ENCODE measurements around the gene PPP1R1B. TPM values are rescaled to one million over a fixed set of nuclear protein-coding genes. Genes with fewer than 3 reads are reported as not detected.
A peak's percentile ranks its signal among the peaks of the same experiment; 100 is the strongest.

The PPP1R1B gene
- polyA plus RNA-seq, 1 donor from 2014 or later: 1.8 TPM

- Histone ChIP-seq H3K27me3 (ENCODE audit: insufficient read depth, low read depth, low read length) (peaks cover 100% of the 10 kb centered on the region), H3F3A (ENCODE audit: insufficient read depth, low read length, poor library complexity, severe bottlenecking) (no peaks in the 10 kb centered on the region), H3K9me2 (ENCODE audit: insufficient read depth, low read length) (no peaks in the 10 kb centered on the region), H3K79me2 (replicated peaks; ENCODE audit: insufficient read depth, low read length) (no peaks in the 10 kb centered on the region), H2AFZ (ENCODE audit: low read depth, low read length) (no peak overlapping the region), H3K9ac (ENCODE audit: low read length) (no peak overlapping the region), H4K20me1 (ENCODE audit: insufficient read depth) (no peaks in the 10 kb centered on the region), H3K9me3 (ENCODE audit: low read length) (no peaks in the 10 kb centered on the region), H3K4me3 (ENCODE audit: low read length) (no peak overlapping the region), H3K27ac (ENCODE audit: low read length) (no peak overlapping the region), H3K36me3 (ENCODE audit: insufficient read depth, low read length) (no peaks in the 10 kb centered on the region), H3K4me2 (ENCODE audit: low read length) (no peak overlapping the region)
- TF ChIP-seq EP300 (conservative IDR thresholded peaks at IDR 0.05; ENCODE audit: poor library complexity, severe bottlenecking): no peak
These were observed 30.0 kb upstream of the PPP1R1B start for GRCh38 chr17:39596543-39597267.

DNA sequence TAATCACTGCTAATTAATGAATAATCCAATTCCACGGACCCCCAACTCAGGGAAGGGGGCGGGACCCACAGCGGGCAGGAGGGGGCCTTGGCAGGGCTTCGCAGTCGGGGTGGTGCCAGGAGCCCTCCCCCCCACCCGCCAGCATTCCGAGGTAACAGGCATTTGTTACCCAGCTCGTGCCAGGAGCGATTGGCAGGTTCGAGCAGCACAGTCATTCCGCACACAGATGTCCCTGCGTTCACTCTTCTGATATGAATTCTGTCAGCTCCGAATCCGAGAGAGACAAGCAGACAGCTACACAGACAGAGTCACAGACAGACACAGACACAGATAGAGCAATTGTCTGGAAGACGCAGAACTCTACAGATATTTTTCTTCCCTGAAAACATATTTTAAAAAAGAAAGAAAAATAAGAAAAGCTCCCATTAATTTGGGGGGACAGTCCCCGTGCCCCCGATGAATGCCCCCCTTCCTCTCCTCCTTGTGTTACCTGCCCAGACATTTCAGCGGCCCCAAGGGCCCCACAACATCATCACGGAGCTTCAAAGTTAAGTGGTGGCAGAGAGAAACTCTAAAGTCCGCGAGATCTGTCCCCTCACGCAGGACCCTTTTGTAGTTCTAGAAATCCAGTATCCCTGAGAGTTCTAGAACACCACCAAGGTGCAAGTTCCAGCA is 29.2 kb upstream of the PPP1R1B start:
- peaks cover 100% of the 10 kb centered on the region for H3K27me3 ChIP-seq (ENCODE audit: insufficient read depth, low read depth, low read length)
- H2AFZ ChIP-seq (ENCODE audit: low read depth, low read length): no peak overlapping the region
- TF ChIP-seq EZH2 (IDR thresholded peaks at IDR 0.05; ENCODE audit: borderline replicate concordance, insufficient read depth, low read length, poor library complexity, severe bottlenecking) (peak; percentile 46), REST (IDR thresholded peaks at IDR 0.05; ENCODE audit: borderline replicate concordance) (no peak)
- no peaks in the 10 kb centered on the region for H3K79me2 ChIP-seq (replicated peaks; ENCODE audit: insufficient read depth, low read length)
- no peaks in the 10 kb centered on the region for H4K20me1 ChIP-seq (ENCODE audit: insufficient read depth)
- no peaks in the 10 kb centered on the region for H3K9me3 ChIP-seq (ENCODE audit: low read length)
- H3K4me3 ChIP-seq (ENCODE audit: low read length): no peak overlapping the region
- no peak overlapping the region for H3K4me2 ChIP-seq (ENCODE audit: low read length)
- H3K36me3 ChIP-seq (ENCODE audit: insufficient read depth, low read length): no peaks in the 10 kb centered on the region
- no peak overlapping the region for H3K9ac ChIP-seq (ENCODE audit: low read length)
- H3K9me2 ChIP-seq (ENCODE audit: insufficient read depth, low read length): no peaks in the 10 kb centered on the region
- no peak overlapping the region for H3K27ac ChIP-seq (ENCODE audit: low read length)
- H3F3A ChIP-seq (ENCODE audit: insufficient read depth, low read length, poor library complexity, severe bottlenecking): no peaks in the 10 kb centered on the region

DNA sequence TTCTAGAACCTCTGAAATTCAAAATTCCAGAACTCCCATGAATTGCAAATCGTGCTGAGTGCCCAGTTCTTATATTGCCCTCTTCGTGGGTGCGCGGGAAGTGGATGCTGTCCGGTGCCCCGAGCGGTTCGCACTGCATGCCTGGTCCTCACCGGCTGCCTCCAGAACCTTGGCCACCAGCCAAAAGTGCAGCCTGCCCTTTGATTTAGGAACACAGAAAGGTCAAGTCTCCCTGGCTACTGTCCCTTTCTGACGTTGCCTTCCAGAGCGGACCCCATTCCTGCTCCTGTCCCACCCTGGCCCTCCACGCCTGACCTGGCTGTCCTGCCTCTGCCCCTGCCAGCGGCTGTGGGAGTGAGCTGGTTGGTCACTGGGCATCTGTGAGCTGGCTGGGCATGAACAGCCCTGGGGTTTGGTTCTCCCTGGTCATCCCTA is 28.7 kb upstream of the PPP1R1B start:
- no peak for TF ChIP-seq CTCF (IDR thresholded peaks at IDR 0.05; ENCODE audit: poor library complexity, severe bottlenecking)
- no peak for TF ChIP-seq EP300 (conservative IDR thresholded peaks at IDR 0.05; ENCODE audit: poor library complexity, severe bottlenecking)
- Histone ChIP-seq H3K9ac (ENCODE audit: low read length) (no peak overlapping the region), H3K27ac (ENCODE audit: low read length) (no peak overlapping the region), H3K4me3 (ENCODE audit: low read length) (no peak overlapping the region), H3K36me3 (ENCODE audit: insufficient read depth, low read length) (no peaks in the 10 kb centered on the region), H3K9me2 (ENCODE audit: insufficient read depth, low read length) (no peaks in the 10 kb centered on the region), H2AFZ (ENCODE audit: low read depth, low read length) (no peak overlapping the region), H3K9me3 (ENCODE audit: low read length) (no peaks in the 10 kb centered on the region), H3K27me3 (ENCODE audit: insufficient read depth, low read depth, low read length) (peaks cover 100% of the 10 kb centered on the region), H3K79me2 (replicated peaks; ENCODE audit: insufficient read depth, low read length) (no peaks in the 10 kb centered on the region), H3K4me2 (ENCODE audit: low read length) (no peak overlapping the region), H3F3A (ENCODE audit: insufficient read depth, low read length, poor library complexity, severe bottlenecking) (no peaks in the 10 kb centered on the region), H4K20me1 (ENCODE audit: insufficient read depth) (no peaks in the 10 kb centered on the region)
